HepG2 (cell line): Measurements from ENCODE around the gene LRRC70. TPM values are rescaled to one million over a fixed set of nuclear protein-coding genes. Genes with fewer than 3 reads are reported as not detected.

ENCODE experiments used
- ATAC-seq: fragments of 200-7000 bp; cut with Tn5 transposase; 3 replicates; pipeline ENCODE4 v1.9.1; 2020; ENCODE audit warnings: mild to moderate bottlenecking, moderate library complexity
- BruUV-seq: library from RNA; stranded (reverse); fragments of 400-500 nt; replicated peaks from 2 replicates; lab custom pipeline; 2021; lab: Mats Ljungman, UMichigan
- CTCF ChIA-PET: fragments of 300-600 bp; formaldehyde crosslinking; extraction: SDS; loops from one replicate; lab custom pipeline; 2021; ENCODE audit warnings: low total read pairs, inconsistent platforms, low intra/inter-chr PET ratio; lab: Yijun Ruan, JAX
- POLR2A ChIA-PET: fragments of 350-600 bp; sonication (Branson Sonifier 250); formaldehyde crosslinking; loops from one replicate; lab custom pipeline; 2020; ENCODE audit warnings: antibody characterized with exemption, inconsistent platforms; lab: Yijun Ruan, JAX
- DNase-seq: peaks from one replicate; pipeline ENCODE4 v3.0.0-alpha.2; 2015; ENCODE audit warnings: low spot score
- FAIRE-seq: peaks from 3 replicates; lab custom pipeline; 2011; peaks lifted over from hg19 to GRCh38; lab: Jason Lieb, UNC
- H2AFZ ChIP-seq: one replicate; pipeline ENCODE4 v1.6.1; 2011; ENCODE audit warnings: low read length, inconsistent platforms
- H3K27ac ChIP-seq: fragments of 300-600 bp; 3 replicates; pipeline ENCODE4 v1.8.0; 2011; ENCODE audit warnings: mixed run types, mild to moderate bottlenecking, mixed read lengths, low read length, inconsistent platforms; ENCODE audit not compliant: insufficient read depth; ENCODE audit errors: extremely low read length
- H3K27me3 ChIP-seq, 2 experiments: fragments of 200-600 bp in 1 of 2; 2 replicates in 1 of 2; 3 replicates in 1 of 2; pipeline versions ENCODE4 v1.6.0 to v1.8.0; 2011; ENCODE audit warnings: low read length in 2 of 2, mild to moderate bottlenecking in 2 of 2, moderate library complexity in 2 of 2, inconsistent platforms in 1 of 2; ENCODE audit not compliant: insufficient read depth in 2 of 2, control insufficient read depth in 1 of 2
- H3K36me3 ChIP-seq, 2 experiments: fragments of 200-600 bp in 1 of 2; replicated peaks in 1 of 2; 2 replicates in 1 of 2; 3 replicates in 1 of 2; pipeline versions ENCODE4 v1.5.1 to v1.8.0; 2011; ENCODE audit warnings: low read length in 2 of 2, inconsistent platforms in 1 of 2; ENCODE audit not compliant: insufficient read depth in 2 of 2, control insufficient read depth in 1 of 2
- H3K4me1 ChIP-seq: 2 replicates; pipeline ENCODE4 v1.5.1; 2012; ENCODE audit warnings: low read length, inconsistent platforms; ENCODE audit not compliant: insufficient read depth
- H3K4me2 ChIP-seq: 2 replicates; pipeline ENCODE4 v1.6.0; 2011; ENCODE audit warnings: low read depth, low read length, inconsistent platforms
- H3K4me3 ChIP-seq, 3 experiments: fragments of 200-600 bp in 1 of 3; sonication (generic), shearing (Covaris generic) in 1 of 3; replicated peaks in 1 of 3; 2 replicates each; pipeline ENCODE4 v1.5.1; 2011 to 2016; ENCODE audit warnings: low read length in 3 of 3, inconsistent platforms in 2 of 3, low read depth in 2 of 3, mild to moderate bottlenecking in 2 of 3, control low read depth in 1 of 3, mixed read lengths in 1 of 3; ENCODE audit not compliant: insufficient read depth in 1 of 3
- H3K79me2 ChIP-seq: one replicate; pipeline ENCODE4 v1.6.1; 2011; ENCODE audit warnings: low read length, inconsistent platforms; ENCODE audit not compliant: insufficient read depth
- H3K9ac ChIP-seq: 2 replicates; pipeline ENCODE4 v1.6.0; 2011; ENCODE audit warnings: mild to moderate bottlenecking, low read depth, low read length, inconsistent platforms; ENCODE audit not compliant: insufficient read depth
- H3K9me3 ChIP-seq: 2 replicates; pipeline ENCODE4 v1.5.1; 2012; ENCODE audit warnings: mild to moderate bottlenecking, low read length
- H4K20me1 ChIP-seq: 2 replicates; pipeline ENCODE4 v1.6.0; 2011; ENCODE audit warnings: inconsistent platforms, mild to moderate bottlenecking, low read length, moderate library complexity; ENCODE audit not compliant: insufficient read depth
- IRF1 ChIP-seq: sonication (generic); formaldehyde crosslinking; IDR thresholded peaks from 2 replicates; pipeline ENCODE4 v1.4.0; 2020; ENCODE audit warnings: low read depth, mild to moderate bottlenecking, missing genetic modification reagents
- NR2C2 ChIP-seq: sonication (generic); formaldehyde crosslinking; IDR thresholded peaks from 2 replicates; pipeline ENCODE4 v1.4.0; 2020; ENCODE audit warnings: missing genetic modification reagents, mild to moderate bottlenecking, moderate library complexity, borderline replicate concordance
- RCOR2 ChIP-seq: IDR thresholded peaks from 2 replicates; pipeline ENCODE4 v1.6.1; 2016; ENCODE audit warnings: missing biosample characterization, missing genetic modification reagents
- RNF2 ChIP-seq: fragments of 450-650 bp; conservative IDR thresholded peaks from 2 replicates; pipeline ENCODE4 v1.6.1; 2016; ENCODE audit warnings: low read depth
- TAF1 ChIP-seq: sonication (generic); formaldehyde crosslinking; IDR thresholded peaks from 2 replicates; pipeline ENCODE4 v1.4.0; 2020; ENCODE audit warnings: missing genetic modification reagents
- TP53 ChIP-seq: sonication (generic); formaldehyde crosslinking; conservative IDR thresholded peaks from 2 replicates; pipeline ENCODE4 v1.4.0; 2020; ENCODE audit warnings: missing genetic modification reagents
- USF2 ChIP-seq, 2 experiments: sonication (generic) in 1 of 2; formaldehyde crosslinking in 1 of 2; IDR thresholded peaks; 2 replicates each; pipeline versions ENCODE4 v1.5.1 to v1.6.1; 2011 to 2020; ENCODE audit warnings: borderline replicate concordance in 1 of 2, low read depth in 1 of 2, low read length in 1 of 2, mild to moderate bottlenecking in 1 of 2, missing genetic modification reagents in 1 of 2, moderate library complexity in 1 of 2
- ZFP1 ChIP-seq: IDR thresholded peaks from 2 replicates; pipeline ENCODE4 v1.6.1; 2016
- ZFX ChIP-seq: sonication (generic); formaldehyde crosslinking; IDR thresholded peaks from 2 replicates; pipeline ENCODE4 v1.4.0; 2020; ENCODE audit warnings: mild to moderate bottlenecking, low read depth, missing genetic modification reagents, moderate library complexity
- ZNF251 ChIP-seq: sonication (generic); formaldehyde crosslinking; IDR thresholded peaks from 2 replicates; pipeline ENCODE4 v1.9.0; 2021; ENCODE audit warnings: mild to moderate bottlenecking, missing genetic modification reagents
- ZNF33B ChIP-seq: sonication (generic); formaldehyde crosslinking; IDR thresholded peaks from 2 replicates; pipeline ENCODE4 v1.5.1; 2020; ENCODE audit warnings: mild to moderate bottlenecking, missing genetic modification reagents
- ZNF572 ChIP-seq: sonication (generic); formaldehyde crosslinking; IDR thresholded peaks from 2 replicates; pipeline ENCODE4 v1.5.1; 2020; ENCODE audit warnings: mild to moderate bottlenecking, missing genetic modification reagents
- ZNF75D ChIP-seq: sonication (generic); formaldehyde crosslinking; IDR thresholded peaks from 2 replicates; pipeline ENCODE4 v1.8.1; 2023; ENCODE audit warnings: missing genetic modification reagents, mild to moderate bottlenecking, borderline replicate concordance
- WGBS: methylation state at CpG from one replicate; pipeline ENCODE4 v1.1.6; 2017; ENCODE audit warnings: low lambda C conversion rate; 5-methylcytosine and 5-hydroxymethylcytosine counted together
- in situ Hi-C: cut with HindIII; loops from 2 replicates; pipeline ENCODE4 v1.10.0; 2017; ENCODE audit warnings: low pct_unique_long_range_greater_than_20kb; ENCODE audit not compliant: extremely low pct_ligation_motif_present
- intact Hi-C: fragments of 100-400 bp; cut with micrococcal nuclease; formaldehyde crosslinking; loops from one replicate; pipeline ENCODE4 v1.10.0; 2022; ENCODE audit not compliant: unreplicated experiment
- polyA plus RNA-seq, 8 experiments: library from polyadenylated mRNA; depleted of rRNA in 3 of 8; stranded (reverse) in 7 of 8; unstranded in 1 of 8; fragments of >200 nt; fragmentation: Illumina TruSeq in 4 of 8; extraction: Trizol in 4 of 8; gene quantifications; 2 replicates each; pipeline versions ENCODE4 v1.2.1 to v1.2.3, GENCODE V29; 2011 to 2016; ENCODE audit warnings: low read depth in 4 of 8, missing spikeins in 1 of 8, mixed read lengths in 1 of 8; ENCODE audit not compliant: insufficient read depth in 1 of 8
- total RNA-seq, 5 experiments: library from RNA; depleted of rRNA; stranded (reverse); fragments of >200 nt; fragmentation: Illumina TruSeq; extraction: Trizol; gene quantifications; 2 replicates each; pipeline ENCODE4 v1.2.3, GENCODE V29; 2016; ENCODE audit warnings: low read depth in 1 of 5
- TF ChIP-seq, protein P1 (sequence below): sonication (generic); formaldehyde crosslinking; IDR thresholded peaks from 2 replicates; pipeline ENCODE4 v1.5.0; 2020; ENCODE audit warnings: missing genetic modification reagents
- TF ChIP-seq, protein P2 (sequence below): sonication (generic); formaldehyde crosslinking; IDR thresholded peaks from 2 replicates; pipeline ENCODE4 v1.8.0; 2022; ENCODE audit warnings: mild to moderate bottlenecking, missing genetic modification reagents, moderate library complexity
- TF ChIP-seq, protein P3 (sequence below): sonication (generic); formaldehyde crosslinking; IDR thresholded peaks from 2 replicates; pipeline ENCODE4 v1.9.0; 2022; ENCODE audit warnings: missing genetic modification reagents, mild to moderate bottlenecking, borderline replicate concordance

The LRRC70 gene
- total and polyA plus RNA-seq, 2 of the 13 experiments (the other 11 are each of a cell fraction or from before 2014, with no cell fraction given) = 0.05 to 0.71 TPM

DNA sequence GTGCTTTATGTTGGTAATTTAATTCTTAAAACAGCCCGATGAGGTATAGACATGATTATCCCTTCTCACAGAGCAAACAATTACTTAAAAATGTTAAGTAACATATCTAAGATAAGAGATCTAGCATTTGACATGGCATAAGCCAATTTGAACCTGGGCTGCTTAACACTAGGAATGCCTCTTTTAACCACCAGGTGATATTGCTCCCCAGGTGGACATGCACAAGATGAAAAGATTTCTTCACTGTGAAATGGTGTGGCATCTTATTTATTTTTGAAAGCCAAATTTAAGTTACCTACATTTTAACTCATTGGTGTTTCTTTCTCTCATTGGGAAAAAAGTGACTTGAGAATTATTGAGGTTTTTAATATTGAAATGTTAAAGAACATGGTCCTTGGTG lies 15.8 kb upstream of the LRRC70 start:
- Histone ChIP-seq H3K4me2 (no peak overlapping the region), H3K27ac (no peak overlapping the region), H3K36me3 (peaks cover 3 to 21% of the 10 kb centered on the region in 2 experiments; a peak in 3 of 5 replicates), H3K9ac (no peak overlapping the region), H3K4me1 (no peaks in the 10 kb centered on the region), H4K20me1 (no peaks in the 10 kb centered on the region), H3K79me2 (no peaks in the 10 kb centered on the region), H3K27me3 (no peaks in the 10 kb centered on the region), H3K4me3 (no peak overlapping the region), H3K9me3 (peaks cover 2% of the 10 kb centered on the region; the same call in 1 of the 2 replicates), H2AFZ (no peak overlapping the region)
- ChIA-PET CTCF (no interaction called here), POLR2A (no interaction called here)
- FAIRE-seq = no peak
- intact Hi-C loops (no loop called here), in situ Hi-C loops (no loop called here)
- no peak for DNase-seq
- WGBS = 85% methylated on average over 1 of the region's 1 CpG
- no TSS peak for BruUV-seq
- ATAC-seq = no peak
- no peak for TF ChIP-seq USF2 (IDR thresholded peaks at IDR 0.05; ENCODE audit: low read depth, low read length)
- no peak for TF ChIP-seq USF2 (CRISPR knock-in tag; IDR thresholded peaks at IDR 0.05; ENCODE audit: borderline replicate concordance)
- no peak for TF ChIP-seq TAF1 (CRISPR knock-in tag)
- TF ChIP-seq, protein P1, sequence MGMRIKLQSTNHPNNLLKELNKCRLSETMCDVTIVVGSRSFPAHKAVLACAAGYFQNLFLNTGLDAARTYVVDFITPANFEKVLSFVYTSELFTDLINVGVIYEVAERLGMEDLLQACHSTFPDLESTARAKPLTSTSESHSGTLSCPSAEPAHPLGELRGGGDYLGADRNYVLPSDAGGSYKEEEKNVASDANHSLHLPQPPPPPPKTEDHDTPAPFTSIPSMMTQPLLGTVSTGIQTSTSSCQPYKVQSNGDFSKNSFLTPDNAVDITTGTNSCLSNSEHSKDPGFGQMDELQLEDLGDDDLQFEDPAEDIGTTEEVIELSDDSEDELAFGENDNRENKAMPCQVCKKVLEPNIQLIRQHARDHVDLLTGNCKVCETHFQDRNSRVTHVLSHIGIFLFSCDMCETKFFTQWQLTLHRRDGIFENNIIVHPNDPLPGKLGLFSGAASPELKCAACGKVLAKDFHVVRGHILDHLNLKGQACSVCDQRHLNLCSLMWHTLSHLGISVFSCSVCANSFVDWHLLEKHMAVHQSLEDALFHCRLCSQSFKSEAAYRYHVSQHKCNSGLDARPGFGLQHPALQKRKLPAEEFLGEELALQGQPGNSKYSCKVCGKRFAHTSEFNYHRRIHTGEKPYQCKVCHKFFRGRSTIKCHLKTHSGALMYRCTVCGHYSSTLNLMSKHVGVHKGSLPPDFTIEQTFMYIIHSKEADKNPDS = no peak
- no peak for TF ChIP-seq IRF1 (CRISPR knock-in tag)
- no peak for TF ChIP-seq NR2C2 (CRISPR knock-in tag)
- no peak for TF ChIP-seq ZFX (CRISPR knock-in tag)
- no peak for TF ChIP-seq ZNF572 (CRISPR knock-in tag)
- no peak for TF ChIP-seq RCOR2
- no peak for TF ChIP-seq ZNF33B (CRISPR knock-in tag)
- TF ChIP-seq TP53 (CRISPR knock-in tag) = no peak
- TF ChIP-seq ZFP1 (CRISPR knock-in tag) = no peak
- TF ChIP-seq, protein P2, sequence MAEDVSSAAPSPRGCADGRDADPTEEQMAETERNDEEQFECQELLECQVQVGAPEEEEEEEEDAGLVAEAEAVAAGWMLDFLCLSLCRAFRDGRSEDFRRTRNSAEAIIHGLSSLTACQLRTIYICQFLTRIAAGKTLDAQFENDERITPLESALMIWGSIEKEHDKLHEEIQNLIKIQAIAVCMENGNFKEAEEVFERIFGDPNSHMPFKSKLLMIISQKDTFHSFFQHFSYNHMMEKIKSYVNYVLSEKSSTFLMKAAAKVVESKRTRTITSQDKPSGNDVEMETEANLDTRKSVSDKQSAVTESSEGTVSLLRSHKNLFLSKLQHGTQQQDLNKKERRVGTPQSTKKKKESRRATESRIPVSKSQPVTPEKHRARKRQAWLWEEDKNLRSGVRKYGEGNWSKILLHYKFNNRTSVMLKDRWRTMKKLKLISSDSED (CRISPR knock-in tag) = no peak
- TF ChIP-seq ZNF75D = no peak
- no peak for TF ChIP-seq ZNF251 (CRISPR knock-in tag)
- TF ChIP-seq RNF2 = no peak
- TF ChIP-seq, protein P3, sequence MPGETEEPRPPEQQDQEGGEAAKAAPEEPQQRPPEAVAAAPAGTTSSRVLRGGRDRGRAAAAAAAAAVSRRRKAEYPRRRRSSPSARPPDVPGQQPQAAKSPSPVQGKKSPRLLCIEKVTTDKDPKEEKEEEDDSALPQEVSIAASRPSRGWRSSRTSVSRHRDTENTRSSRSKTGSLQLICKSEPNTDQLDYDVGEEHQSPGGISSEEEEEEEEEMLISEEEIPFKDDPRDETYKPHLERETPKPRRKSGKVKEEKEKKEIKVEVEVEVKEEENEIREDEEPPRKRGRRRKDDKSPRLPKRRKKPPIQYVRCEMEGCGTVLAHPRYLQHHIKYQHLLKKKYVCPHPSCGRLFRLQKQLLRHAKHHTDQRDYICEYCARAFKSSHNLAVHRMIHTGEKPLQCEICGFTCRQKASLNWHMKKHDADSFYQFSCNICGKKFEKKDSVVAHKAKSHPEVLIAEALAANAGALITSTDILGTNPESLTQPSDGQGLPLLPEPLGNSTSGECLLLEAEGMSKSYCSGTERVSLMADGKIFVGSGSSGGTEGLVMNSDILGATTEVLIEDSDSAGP = no peak
